ENCODE measurements around the gene JAK3. TPM values are rescaled to one million over a fixed set of nuclear protein-coding genes. Genes with fewer than 3 reads are reported as not detected.

Gene JAK3
- total and polyA plus RNA-seq, 10 of the 15 experiments (the other 5 are each of a cell fraction or from before 2014, with no cell fraction given) = 7.8 to 67.9 (median 33.3) TPM

DNA sequence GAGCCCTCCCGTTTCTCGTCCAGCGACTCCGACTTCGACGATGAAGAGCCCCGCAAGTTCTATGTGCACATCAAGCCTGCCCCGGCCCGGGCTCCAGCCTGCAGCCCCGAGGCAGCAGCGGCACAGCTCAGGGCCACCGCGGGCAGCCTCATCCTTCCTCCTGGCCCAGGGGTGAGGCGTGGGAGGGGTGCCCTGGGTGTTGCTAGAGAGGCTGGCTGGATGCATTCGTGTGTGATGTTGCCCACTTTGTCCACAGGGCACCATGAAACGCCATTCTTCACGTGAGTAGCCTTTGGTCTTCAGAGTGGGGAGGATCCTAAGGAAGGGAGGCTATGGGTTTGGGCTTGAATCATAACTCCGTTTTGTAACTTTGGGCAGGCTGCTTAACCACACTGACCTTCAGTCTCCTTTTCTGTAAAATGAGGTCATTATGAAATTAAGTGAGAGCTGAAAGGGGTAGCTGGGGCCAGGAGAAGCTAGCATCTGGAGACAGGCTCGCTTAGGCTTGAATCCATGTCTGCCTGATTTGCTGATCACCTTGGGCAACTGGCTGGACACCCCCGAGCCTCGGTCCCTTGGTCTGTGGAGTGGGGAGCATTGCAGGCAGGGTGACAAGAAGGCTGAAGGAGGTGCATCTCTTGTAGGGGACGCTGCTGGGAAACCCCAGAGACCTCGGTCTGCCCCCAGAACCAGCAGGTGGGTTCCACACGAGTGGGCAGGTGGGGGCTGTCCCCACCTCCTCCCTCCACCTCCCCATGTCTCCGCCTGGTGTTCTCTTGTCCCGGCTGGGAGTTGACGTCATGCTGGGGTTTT, 71.6 kb downstream of the JAK3 start (continued):
- TF ChIP-seq, protein P1, sequence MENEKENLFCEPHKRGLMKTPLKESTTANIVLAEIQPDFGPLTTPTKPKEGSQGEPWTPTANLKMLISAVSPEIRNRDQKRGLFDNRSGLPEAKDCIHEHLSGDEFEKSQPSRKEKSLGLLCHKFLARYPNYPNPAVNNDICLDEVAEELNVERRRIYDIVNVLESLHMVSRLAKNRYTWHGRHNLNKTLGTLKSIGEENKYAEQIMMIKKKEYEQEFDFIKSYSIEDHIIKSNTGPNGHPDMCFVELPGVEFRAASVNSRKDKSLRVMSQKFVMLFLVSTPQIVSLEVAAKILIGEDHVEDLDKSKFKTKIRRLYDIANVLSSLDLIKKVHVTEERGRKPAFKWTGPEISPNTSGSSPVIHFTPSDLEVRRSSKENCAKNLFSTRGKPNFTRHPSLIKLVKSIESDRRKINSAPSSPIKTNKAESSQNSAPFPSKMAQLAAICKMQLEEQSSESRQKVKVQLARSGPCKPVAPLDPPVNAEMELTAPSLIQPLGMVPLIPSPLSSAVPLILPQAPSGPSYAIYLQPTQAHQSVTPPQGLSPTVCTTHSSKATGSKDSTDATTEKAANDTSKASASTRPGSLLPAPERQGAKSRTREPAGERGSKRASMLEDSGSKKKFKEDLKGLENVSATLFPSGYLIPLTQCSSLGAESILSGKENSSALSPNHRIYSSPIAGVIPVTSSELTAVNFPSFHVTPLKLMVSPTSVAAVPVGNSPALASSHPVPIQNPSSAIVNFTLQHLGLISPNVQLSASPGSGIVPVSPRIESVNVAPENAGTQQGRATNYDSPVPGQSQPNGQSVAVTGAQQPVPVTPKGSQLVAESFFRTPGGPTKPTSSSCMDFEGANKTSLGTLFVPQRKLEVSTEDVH (IDR thresholded peaks at IDR 0.05; ENCODE audit: low read depth, partially characterized antibody) = no peak
- peak; percentile 92 to 95 for TF ChIP-seq BHLHE40 (IDR thresholded peaks at IDR 0.05; ENCODE audit: borderline replicate concordance in 1 of 2, low read depth in 2 of 2, low read length in 1 of 2)
- no peak for TF ChIP-seq SUPT20H (IDR thresholded peaks at IDR 0.05; ENCODE audit: borderline replicate concordance, control insufficient read depth, low read depth, low read length)
- TF ChIP-seq SP1 (IDR thresholded peaks at IDR 0.05; ENCODE audit: low read depth, low read length) = peak; percentile 68
- TF ChIP-seq CREB1 (IDR thresholded peaks at IDR 0.05; ENCODE audit: low read depth) = peak; percentile 85
- no peak for TF ChIP-seq HDAC2 (IDR thresholded peaks at IDR 0.05)
- TF ChIP-seq, protein P2, sequence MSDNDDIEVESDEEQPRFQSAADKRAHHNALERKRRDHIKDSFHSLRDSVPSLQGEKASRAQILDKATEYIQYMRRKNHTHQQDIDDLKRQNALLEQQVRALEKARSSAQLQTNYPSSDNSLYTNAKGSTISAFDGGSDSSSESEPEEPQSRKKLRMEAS (IDR thresholded peaks at IDR 0.05; ENCODE audit: low read depth, low read length) = no peak
- TF ChIP-seq HCFC1 (IDR thresholded peaks at IDR 0.05; ENCODE audit: low read length) = no peak
- TF ChIP-seq TARDBP (IDR thresholded peaks at IDR 0.05; ENCODE audit: borderline replicate concordance) = 0 out of 2 replicates have a peak, but pooled peaks have one; percentile 14
- no peak for TF ChIP-seq FOXK2 (IDR thresholded peaks at IDR 0.05)
- TF ChIP-seq, protein P3, sequence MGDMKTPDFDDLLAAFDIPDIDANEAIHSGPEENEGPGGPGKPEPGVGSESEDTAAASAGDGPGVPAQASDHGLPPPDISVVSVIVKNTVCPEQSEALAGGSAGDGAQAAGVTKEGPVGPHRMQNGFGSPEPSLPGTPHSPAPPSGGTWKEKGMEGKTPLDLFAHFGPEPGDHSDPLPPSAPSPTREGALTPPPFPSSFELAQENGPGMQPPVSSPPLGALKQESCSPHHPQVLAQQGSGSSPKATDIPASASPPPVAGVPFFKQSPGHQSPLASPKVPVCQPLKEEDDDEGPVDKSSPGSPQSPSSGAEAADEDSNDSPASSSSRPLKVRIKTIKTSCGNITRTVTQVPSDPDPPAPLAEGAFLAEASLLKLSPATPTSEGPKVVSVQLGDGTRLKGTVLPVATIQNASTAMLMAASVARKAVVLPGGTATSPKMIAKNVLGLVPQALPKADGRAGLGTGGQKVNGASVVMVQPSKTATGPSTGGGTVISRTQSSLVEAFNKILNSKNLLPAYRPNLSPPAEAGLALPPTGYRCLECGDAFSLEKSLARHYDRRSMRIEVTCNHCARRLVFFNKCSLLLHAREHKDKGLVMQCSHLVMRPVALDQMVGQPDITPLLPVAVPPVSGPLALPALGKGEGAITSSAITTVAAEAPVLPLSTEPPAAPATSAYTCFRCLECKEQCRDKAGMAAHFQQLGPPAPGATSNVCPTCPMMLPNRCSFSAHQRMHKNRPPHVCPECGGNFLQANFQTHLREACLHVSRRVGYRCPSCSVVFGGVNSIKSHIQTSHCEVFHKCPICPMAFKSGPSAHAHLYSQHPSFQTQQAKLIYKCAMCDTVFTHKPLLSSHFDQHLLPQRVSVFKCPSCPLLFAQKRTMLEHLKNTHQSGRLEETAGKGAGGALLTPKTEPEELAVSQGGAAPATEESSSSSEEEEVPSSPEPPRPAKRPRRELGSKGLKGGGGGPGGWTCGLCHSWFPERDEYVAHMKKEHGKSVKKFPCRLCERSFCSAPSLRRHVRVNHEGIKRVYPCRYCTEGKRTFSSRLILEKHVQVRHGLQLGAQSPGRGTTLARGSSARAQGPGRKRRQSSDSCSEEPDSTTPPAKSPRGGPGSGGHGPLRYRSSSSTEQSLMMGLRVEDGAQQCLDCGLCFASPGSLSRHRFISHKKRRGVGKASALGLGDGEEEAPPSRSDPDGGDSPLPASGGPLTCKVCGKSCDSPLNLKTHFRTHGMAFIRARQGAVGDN (IDR thresholded peaks at IDR 0.05) = no peak
- peak; percentile 86; the same call in 1 of the 2 replicates for TF ChIP-seq FOXM1 (IDR thresholded peaks at IDR 0.05; ENCODE audit: low read depth, low read length)
- no peak for TF ChIP-seq BRCA1 (IDR thresholded peaks at IDR 0.05; ENCODE audit: low read depth, low read length)
- TF ChIP-seq BMI1 (IDR thresholded peaks at IDR 0.05; ENCODE audit: borderline replicate concordance) = no peak; the same call in none of the 2 replicates
- TF ChIP-seq IKZF2 (IDR thresholded peaks at IDR 0.05) = peak; percentile 84 to 87
- TF ChIP-seq GABPA (IDR thresholded peaks at IDR 0.05; ENCODE audit: low read depth) = no peak
- no peak for TF ChIP-seq SIX5 (IDR thresholded peaks at IDR 0.05; ENCODE audit: low read depth, low read length, severe bottlenecking)
- TF ChIP-seq NRF1 (conservative IDR thresholded peaks at IDR 0.05; ENCODE audit: low read depth, low read length) = no peak
- no peak for TF ChIP-seq SUZ12 (IDR thresholded peaks at IDR 0.05; ENCODE audit: unreplicated experiment)
- TF ChIP-seq NFIC (IDR thresholded peaks at IDR 0.05; ENCODE audit: low read depth, low read length) = peak; percentile 94
- no peak for TF ChIP-seq PAX8 (IDR thresholded peaks at IDR 0.05)
- TF ChIP-seq, protein P4, sequence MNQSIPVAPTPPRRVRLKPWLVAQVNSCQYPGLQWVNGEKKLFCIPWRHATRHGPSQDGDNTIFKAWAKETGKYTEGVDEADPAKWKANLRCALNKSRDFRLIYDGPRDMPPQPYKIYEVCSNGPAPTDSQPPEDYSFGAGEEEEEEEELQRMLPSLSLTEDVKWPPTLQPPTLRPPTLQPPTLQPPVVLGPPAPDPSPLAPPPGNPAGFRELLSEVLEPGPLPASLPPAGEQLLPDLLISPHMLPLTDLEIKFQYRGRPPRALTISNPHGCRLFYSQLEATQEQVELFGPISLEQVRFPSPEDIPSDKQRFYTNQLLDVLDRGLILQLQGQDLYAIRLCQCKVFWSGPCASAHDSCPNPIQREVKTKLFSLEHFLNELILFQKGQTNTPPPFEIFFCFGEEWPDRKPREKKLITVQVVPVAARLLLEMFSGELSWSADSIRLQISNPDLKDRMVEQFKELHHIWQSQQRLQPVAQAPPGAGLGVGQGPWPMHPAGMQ (IDR thresholded peaks at IDR 0.05; ENCODE audit: borderline replicate concordance) = no peak
- TF ChIP-seq IRF4 (IDR thresholded peaks at IDR 0.05; ENCODE audit: low read depth, low read length) = peak; percentile 83

Data from GM12878 (cell line).